CD4-positive, alpha-beta T cell (primary cell): ENCODE measurements around the gene TRIM47. TPM values are rescaled to one million over a fixed set of nuclear protein-coding genes. Genes with fewer than 3 reads are reported as not detected.

Source experiments
- ATAC-seq: fragments of 200-7000 bp; cut with Tn5 transposase; one replicate; pipeline ENCODE4 v1.10.0; 2022; ENCODE audit warnings: mild to moderate bottlenecking; ENCODE audit not compliant: poor library complexity
- CTCF ChIA-PET: fragments of 350-600 bp; sonication (Branson Sonifier 250); formaldehyde crosslinking; loops from one replicate; lab custom pipeline; 2021; ENCODE audit warnings: antibody characterized with exemption, inconsistent platforms; lab: Charles Lee
- POLR2A ChIA-PET: fragments of 350-600 bp; sonication (Branson Sonifier 250); formaldehyde crosslinking; loops from one replicate; lab custom pipeline; 2021; ENCODE audit warnings: antibody characterized with exemption, inconsistent platforms; lab: Charles Lee
- DNase-seq, 14 experiments: peaks; one replicate each; pipeline ENCODE4 v3.0.0-alpha.2; 2013 to 2020; ENCODE audit warnings: mixed read lengths in 2 of 14
- H3K27ac ChIP-seq, 2 donors: one replicate each; pipeline versions ENCODE4 v1.5.1 to v1.7.0; 2013; ENCODE audit warnings: low read length in 2 of 2, low read depth in 1 of 2, mild to moderate bottlenecking in 1 of 2
- H3K27me3 ChIP-seq, 2 experiments: 1 replicate in 1 of 2; 2 replicates in 1 of 2; pipeline versions ENCODE4 v1.6.1 to v1.7.0; 2013; ENCODE audit warnings: low read length in 2 of 2, control low read depth in 1 of 2, mild to moderate bottlenecking in 1 of 2, moderate library complexity in 1 of 2; ENCODE audit not compliant: insufficient read depth in 2 of 2, control insufficient read depth in 1 of 2
- H3K36me3 ChIP-seq: one replicate; pipeline ENCODE4 v1.6.1; 2013; ENCODE audit warnings: low read length, control low read depth; ENCODE audit not compliant: insufficient read depth
- H3K4me1 ChIP-seq: one replicate; pipeline ENCODE4 v1.6.1; 2013; ENCODE audit warnings: low read length, control low read depth; ENCODE audit not compliant: insufficient read depth
- H3K4me3 ChIP-seq: one replicate; pipeline ENCODE4 v1.5.1; 2013; ENCODE audit warnings: mild to moderate bottlenecking, low read length, moderate library complexity
- H3K9me3 ChIP-seq, 2 experiments: 1 replicate in 1 of 2; 2 replicates in 1 of 2; pipeline versions ENCODE4 v1.6.1 to v1.7.0; 2013; ENCODE audit warnings: low read length in 2 of 2, mild to moderate bottlenecking in 2 of 2, control low read depth in 1 of 2, moderate library complexity in 1 of 2; ENCODE audit not compliant: control insufficient read depth in 1 of 2, insufficient read depth in 1 of 2
- H3K27ac Mint-ChIP-seq: one replicate; pipeline ENCODE4 v1.8.0; 2020; ENCODE audit warnings: mixed read lengths
- H3K27me3 Mint-ChIP-seq: one replicate; pipeline ENCODE4 v1.8.0; 2021; ENCODE audit warnings: mixed read lengths
- H3K36me3 Mint-ChIP-seq: one replicate; pipeline ENCODE4 v1.8.0; 2021; ENCODE audit warnings: low read depth, mixed read lengths
- H3K4me1 Mint-ChIP-seq: one replicate; pipeline ENCODE4 v1.8.0; 2021; ENCODE audit warnings: low read depth, mixed read lengths
- H3K4me3 Mint-ChIP-seq: one replicate; pipeline ENCODE4 v1.8.0; 2020; ENCODE audit warnings: mild to moderate bottlenecking, mixed read lengths
- H3K9me3 Mint-ChIP-seq: one replicate; pipeline ENCODE4 v1.8.0; 2020; ENCODE audit warnings: mixed read lengths
- CTCF ChIP-seq: fragments of 200-600 bp; IDR thresholded peaks from one replicate; pipeline ENCODE4 v1.8.0; 2022; ENCODE audit warnings: antibody characterized with exemption, mild to moderate bottlenecking
- intact Hi-C, 2 experiments: fragments of 100-400 bp; cut with DNase I in 1 of 2; cut with micrococcal nuclease in 1 of 2; formaldehyde crosslinking; loops; one replicate each; pipeline versions ENCODE4 v1.15.1 to v1.9.0; 2023 to 2025; cut with DNase I, micrococcal nuclease
- total RNA-seq, 174 experiments: library from RNA in 2 of 174; stranded (reverse) in 2 of 174; gene quantifications; one replicate each; pipeline ENCODE4 v1.2.3 and lab custom pipeline; 2021 to 2026

TRIM47 gene
- total RNA-seq, 2 experiments from 2014 or later = 2.3 to 2.8 TPM

DNA sequence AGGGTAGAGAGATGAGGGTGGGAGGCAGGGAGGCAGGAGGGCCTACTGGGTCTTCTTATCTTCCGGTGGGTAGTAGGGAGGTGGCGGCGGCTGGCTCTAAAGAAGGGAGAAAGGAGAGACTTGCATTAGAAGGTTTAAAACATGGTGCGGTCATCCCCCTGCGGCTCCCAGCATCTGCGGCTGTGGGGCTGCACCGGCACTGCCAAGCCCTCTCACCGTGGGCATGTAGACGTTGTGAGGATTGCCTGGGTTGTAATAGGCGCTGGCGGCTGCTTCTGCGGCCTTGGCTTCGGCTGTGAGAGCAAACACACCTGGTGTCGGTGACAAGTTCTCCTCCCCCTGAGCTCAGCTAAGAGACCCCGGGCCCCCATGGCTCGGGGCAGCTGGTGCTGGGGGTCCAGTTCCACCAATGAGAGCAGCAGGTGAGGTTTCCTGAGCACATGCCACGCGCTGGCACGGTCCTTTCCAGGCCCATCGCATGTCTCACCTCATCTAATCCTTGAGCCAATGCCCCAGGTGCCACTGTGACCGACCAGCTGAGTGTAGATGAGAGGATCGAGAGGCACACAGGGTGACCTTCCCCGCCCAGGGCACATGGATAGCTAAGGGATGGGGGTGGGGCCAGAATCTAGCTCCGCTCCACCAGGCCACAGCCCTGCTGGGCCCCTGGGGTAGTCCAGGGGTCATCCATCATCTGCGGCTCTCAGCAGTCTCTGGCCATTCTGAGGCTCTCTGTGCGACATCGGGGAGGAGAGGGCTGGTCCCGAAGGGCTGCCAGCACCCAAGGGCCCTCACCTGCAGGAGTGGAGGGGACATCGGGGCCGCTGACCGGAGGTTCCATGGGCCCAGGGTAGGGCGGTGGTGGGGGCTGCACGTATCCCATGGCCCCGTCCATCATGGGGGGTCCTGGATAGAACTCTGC is 31.4 kb downstream of the TRIM47 start:
- Histone ChIP-seq H3K4me3 (no peak overlapping the region), H3K9me3 (no peaks in the 10 kb centered on the region), H3K36me3 (peaks cover 66% of the 10 kb centered on the region), H3K27me3 (no peaks in the 10 kb centered on the region), H3K4me1 (peaks cover 56% of the 10 kb centered on the region), H3K27ac (no peak overlapping the region)
- POLR2A ChIA-PET = interaction anchor here (0.6 to 4.5 kb wide), 8 partner anchors 7 to 93 kb away, joined by 3 to 125 read pairs (median 4); partner anchors contain the start of genes UNK and WBP2
- intact Hi-C loops = loop anchor here in 1 of 2 experiments (5.0 kb wide), 1 partner anchor 70 kb away; a partner anchor contains a TSS
- ATAC-seq (no peak), DNase-seq (peak in 1 of 14 experiments; percentile 27)
- no peaks in the 10 kb centered on the region for H3K9me3 Mint-ChIP-seq
- H3K27ac Mint-ChIP-seq = no peak overlapping the region
- no peaks in the 10 kb centered on the region for H3K27me3 Mint-ChIP-seq
- peaks cover 26% of the 10 kb centered on the region for H3K4me1 Mint-ChIP-seq
- peaks cover 80% of the 10 kb centered on the region for H3K36me3 Mint-ChIP-seq
- CTCF ChIA-PET = interaction anchor here (0.9 to 3.7 kb wide), 7 partner anchors 11 to 93 kb away, joined by 3 to 18 read pairs (median 3); no protein-coding TSS in a partner anchor
- H3K4me3 Mint-ChIP-seq = peak overlapping the region; percentile 38
- no peak for TF ChIP-seq CTCF

DNA sequence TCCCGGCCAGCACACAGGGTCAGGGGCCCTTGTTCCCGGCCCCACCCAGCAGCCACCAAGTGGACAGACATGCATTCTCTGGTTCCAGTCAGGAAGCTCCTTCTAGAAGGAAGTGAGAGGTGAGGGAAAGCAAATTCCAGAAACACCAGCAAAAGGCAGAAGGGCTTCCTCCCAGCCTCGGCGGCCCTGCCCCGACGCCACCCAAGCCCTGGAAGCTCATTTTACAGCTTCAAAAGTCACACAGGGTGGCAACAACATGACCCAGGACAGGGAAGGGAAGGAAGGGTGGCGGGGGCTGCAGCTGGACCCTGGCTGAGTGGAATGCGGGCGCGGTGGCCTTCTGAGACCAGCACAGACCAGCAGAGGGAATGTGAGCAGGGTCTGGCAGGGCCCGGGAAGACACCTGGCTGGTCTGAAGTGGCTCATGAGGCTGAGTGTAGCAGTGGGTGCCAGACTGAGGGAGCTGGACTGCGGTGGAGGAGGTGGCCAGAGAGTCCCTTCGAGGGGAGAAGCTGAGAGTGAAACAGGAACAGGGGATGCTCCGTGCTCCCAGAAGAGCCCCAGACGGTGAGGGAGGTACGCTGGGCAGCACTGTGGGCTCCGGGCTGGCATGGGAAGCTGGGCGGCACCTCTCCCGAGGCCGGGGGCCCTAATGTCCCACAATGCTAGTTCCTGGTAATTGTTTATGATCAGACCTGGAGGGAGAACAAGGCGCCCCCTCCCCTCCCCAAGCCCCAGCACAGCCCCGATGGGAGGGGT is 32.3 kb downstream of the TRIM47 start:
- Mint-ChIP-seq H3K4me3 (peak overlapping the region; percentile 67), H3K9me3 (no peaks in the 10 kb centered on the region), H3K4me1 (peaks cover 26% of the 10 kb centered on the region), H3K27me3 (no peaks in the 10 kb centered on the region), H3K27ac (peak overlapping the region; percentile 76), H3K36me3 (peaks cover 75% of the 10 kb centered on the region)
- ATAC-seq = no peak
- no peaks in the 10 kb centered on the region for H3K27me3 ChIP-seq
- DNase-seq = peak in 1 of 14 experiments; percentile 24
- H3K4me3 ChIP-seq = no peak overlapping the region
- POLR2A ChIA-PET = interaction anchor here (1.0 to 4.5 kb wide), 10 partner anchors 8 to 71 kb away, joined by 3 to 125 read pairs (median 4); partner anchors contain the start of genes UNK and WBP2
- H3K27ac ChIP-seq = no peak overlapping the region
- CTCF ChIA-PET = interaction anchor here (1.2 kb wide), 1 partner anchor 9 kb away, joined by 4 read pairs; the partner anchor contains the start of gene WBP2
- H3K36me3 ChIP-seq = peaks cover 62% of the 10 kb centered on the region
- peaks cover 57% of the 10 kb centered on the region for H3K4me1 ChIP-seq
- intact Hi-C loops = loop anchor here (1.0 to 5.0 kb wide), 2 partner anchors 9 to 69 kb away; partner anchors contain the start of gene WBP2 (in 1 of the 2)
- TF ChIP-seq CTCF = no peak
- H3K9me3 ChIP-seq = no peaks in the 10 kb centered on the region
